GM11168 (cell line): ENCODE results near the gene ARHGAP18.
"Not testable (repeated sequence)": the region's sequence is repeated elsewhere in the genome, so short reads cannot be mapped to it uniquely, and the experiment has no call there.

Experiments
- in situ Hi-C: fragments of 300-500 bp; cut with MboI; formaldehyde crosslinking; loops from one replicate; pipeline ENCODE4 v1.12.0; 2022; ENCODE audit warnings: low sequenced_read_pairs; ENCODE audit not compliant: unreplicated experiment

The ARHGAP18 gene

GRCh38 chr6:129598244-129599187 lies 111.5 kb downstream of the ARHGAP18 start:
- in situ Hi-C loops, result no loop called here

GRCh38 chr6:129597023-129597713 lies 112.8 kb downstream of the ARHGAP18 start:
- in situ Hi-C loops, result no loop called here

- in situ Hi-C loops, result no loop called here
Observed at GRCh38 chr6:129596522-129596921, 113.5 kb downstream of the ARHGAP18 start.

DNA sequence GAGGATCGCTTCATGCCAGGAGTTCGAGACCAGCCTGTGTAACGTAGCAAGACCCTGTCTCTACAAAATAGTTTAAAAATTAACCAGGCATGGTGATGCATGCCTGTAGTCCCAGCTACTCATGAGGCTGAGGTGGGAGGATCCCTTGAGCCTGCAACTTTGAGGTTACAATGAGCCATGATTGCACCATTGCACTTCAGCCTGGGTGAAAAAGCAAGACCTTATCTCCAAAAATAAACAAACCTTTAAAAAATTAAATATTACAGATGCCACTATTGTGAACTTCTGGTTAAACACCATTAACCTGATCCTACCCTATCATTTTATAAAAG lies 116.8 kb downstream of the ARHGAP18 start:
- in situ Hi-C loops, result loop anchor here (5.0 kb wide), 1 partner anchor 134 kb away; no protein-coding TSS in a partner anchor

DNA sequence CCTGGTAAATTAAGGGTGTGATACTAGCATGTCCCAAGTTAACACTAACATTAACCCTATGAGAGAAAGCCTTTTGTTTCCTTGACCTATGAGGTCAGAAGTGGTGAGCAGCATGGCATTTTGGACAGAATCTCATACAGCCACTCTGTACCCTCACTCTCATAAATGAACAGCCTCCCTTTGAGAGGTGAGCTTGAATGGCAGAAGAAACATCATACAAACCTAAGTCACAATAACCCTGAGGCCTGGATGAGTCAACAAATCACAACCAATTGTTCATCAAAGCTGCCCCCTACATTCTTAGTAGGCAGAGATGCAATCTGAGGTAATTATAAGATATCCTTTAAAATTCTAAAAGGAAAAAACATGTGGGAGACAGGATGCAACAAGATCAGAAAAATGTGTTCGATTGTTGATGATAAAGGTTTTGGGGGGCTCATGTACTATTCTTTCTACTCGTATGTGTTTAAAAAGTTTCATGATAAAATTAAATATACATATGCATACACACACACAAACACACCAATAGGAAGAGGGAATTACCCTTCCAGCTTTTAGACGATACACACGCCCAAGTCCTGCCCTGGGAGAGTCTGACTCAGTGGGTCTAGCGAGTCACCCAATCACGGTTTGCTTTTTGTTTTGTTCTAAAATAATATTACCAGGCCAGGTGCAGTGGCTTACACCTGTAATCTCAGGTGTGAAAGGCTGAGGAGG lies 117.3 kb downstream of the ARHGAP18 start:
- in situ Hi-C loops, result loop anchor here (5.0 kb wide), 1 partner anchor 135 kb away; no protein-coding TSS in a partner anchor

GRCh38 chr6:129590408-129591022 lies 119.5 kb downstream of the ARHGAP18 start:
- in situ Hi-C loops, result loop anchor here (5.0 kb wide), 1 partner anchor 137 kb away; no protein-coding TSS in a partner anchor

DNA sequence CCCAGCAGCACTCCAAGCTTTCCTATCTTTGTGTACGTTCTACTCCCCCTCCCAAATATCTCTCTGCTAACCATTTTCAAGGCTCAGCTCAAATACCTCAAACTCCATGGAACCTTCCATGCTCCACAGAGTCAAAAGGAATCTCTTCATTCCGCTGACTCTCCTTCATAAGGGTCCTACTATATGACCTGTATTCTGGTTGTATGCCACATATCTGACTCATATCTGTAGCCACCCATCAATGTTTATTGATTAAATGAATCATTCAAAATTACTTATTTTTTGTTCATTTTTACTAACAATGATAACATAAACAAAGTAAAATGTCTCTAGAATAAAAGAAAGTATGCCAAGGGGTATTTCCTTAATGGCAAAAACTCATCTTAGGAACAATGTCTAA lies 123.2 kb downstream of the ARHGAP18 start:
- in situ Hi-C loops, result no loop called here

DNA sequence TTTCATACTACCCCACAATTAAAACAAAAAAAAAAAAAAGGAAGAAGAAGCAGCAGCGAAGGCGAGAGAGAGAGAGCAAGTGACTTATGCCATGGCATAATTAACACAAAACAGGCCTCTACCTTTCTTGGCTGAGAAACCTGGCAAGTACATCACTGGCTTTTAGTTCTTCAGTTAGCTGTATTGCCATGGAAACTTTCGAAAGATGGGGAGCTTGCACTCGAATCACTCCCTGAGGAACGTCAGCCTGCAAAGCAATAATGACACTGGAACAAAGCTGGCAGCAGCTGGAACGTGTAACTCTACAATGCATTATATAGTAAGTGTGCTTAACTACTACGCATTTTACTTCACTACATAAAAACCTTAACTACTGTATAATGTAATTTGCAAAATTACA lies 126.1 kb downstream of the ARHGAP18 start:
- in situ Hi-C loops, result no loop called here

- in situ Hi-C loops, result no loop called here
Observed at GRCh38 chr6:129578315-129578714, 131.7 kb downstream of the ARHGAP18 start.

DNA sequence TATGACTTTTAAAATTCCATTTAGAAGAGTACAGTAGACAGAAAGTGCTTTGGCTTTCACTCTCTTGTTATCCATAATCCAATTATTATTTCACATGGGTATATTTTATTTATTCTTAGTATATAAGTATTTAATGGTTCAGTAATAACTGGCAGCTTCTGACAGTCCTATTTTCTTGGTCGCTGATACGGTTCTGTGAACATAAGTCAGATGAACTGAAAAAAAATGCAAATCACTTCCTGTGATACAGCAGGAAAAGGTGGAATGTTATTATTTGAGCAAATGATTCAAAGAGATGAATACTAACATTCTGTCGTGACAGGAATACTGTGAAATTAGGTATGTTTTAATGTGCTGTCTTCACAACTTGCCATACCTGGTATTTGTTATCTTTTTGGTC lies 132.3 kb downstream of the ARHGAP18 start:
- in situ Hi-C loops, result no loop called here

DNA sequence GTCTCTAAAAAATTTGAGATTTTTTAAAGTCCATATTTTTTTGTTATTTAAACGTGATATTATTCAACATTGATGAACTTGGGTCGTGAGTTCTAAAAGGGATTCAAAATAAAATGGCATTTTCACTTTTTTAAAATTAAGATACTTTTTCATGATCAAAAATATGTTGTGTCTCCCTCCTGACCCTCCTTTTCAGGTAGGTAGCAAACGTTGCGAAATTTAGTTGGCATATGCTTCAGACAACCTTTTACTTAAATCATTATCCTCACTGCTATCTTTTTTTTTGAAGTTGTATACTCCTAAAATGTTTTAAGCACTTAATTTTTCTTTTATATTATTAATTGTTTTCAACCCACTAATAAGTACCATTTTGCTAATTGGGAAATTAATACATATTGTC lies 133.5 kb downstream of the ARHGAP18 start:
- in situ Hi-C loops, result no loop called here

GRCh38 chr6:129575378-129576118 lies 134.4 kb downstream of the ARHGAP18 start:
- in situ Hi-C loops, result no loop called here

- in situ Hi-C loops, result not testable (repeated sequence)
Observed at GRCh38 chr6:129574605-129575004, 135.4 kb downstream of the ARHGAP18 start.

GRCh38 chr6:129570929-129571328 lies 139.0 kb downstream of the ARHGAP18 start:
- in situ Hi-C loops, result not testable (repeated sequence)

DNA sequence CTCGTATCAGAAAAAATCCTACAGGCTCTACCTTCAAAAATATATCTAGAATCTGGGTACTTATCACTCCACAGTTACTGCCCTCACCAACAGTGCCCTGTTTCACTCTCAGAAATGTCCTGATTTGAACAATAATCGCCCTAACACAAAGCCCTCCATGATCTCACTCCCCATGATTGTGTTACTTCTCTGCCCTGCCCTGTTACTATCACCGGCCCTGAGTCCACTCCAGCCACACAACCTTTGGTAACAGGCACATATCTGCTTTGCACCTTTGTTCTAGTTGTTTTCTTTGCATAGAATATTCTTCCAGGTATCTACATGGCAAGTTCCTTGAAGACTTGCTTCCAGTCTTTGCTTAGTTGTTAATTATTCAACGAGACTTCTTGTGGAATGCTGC lies 142.0 kb downstream of the ARHGAP18 start:
- in situ Hi-C loops, result no loop called here

DNA sequence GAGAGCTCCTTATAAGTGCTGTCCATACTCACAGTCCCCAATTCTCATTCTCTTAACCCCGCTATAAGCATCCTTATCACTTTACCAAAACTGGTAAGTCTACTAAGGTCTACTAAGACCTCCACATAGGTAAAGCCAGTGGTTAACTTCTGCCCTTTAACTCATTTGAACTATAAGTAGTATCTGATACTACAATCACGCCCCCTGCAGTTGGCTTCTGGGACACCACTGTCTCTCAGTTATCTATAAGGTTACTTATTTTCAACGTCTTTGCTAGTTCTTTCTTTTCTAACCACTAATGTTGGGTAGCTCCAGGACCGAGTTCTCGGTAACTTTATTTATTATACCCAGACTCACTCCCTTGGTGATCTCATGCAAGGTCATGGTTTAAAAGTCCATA lies 142.6 kb downstream of the ARHGAP18 start:
- in situ Hi-C loops, result no loop called here

GRCh38 chr6:129565811-129566210 lies 144.2 kb downstream of the ARHGAP18 start:
- in situ Hi-C loops, result no loop called here

DNA sequence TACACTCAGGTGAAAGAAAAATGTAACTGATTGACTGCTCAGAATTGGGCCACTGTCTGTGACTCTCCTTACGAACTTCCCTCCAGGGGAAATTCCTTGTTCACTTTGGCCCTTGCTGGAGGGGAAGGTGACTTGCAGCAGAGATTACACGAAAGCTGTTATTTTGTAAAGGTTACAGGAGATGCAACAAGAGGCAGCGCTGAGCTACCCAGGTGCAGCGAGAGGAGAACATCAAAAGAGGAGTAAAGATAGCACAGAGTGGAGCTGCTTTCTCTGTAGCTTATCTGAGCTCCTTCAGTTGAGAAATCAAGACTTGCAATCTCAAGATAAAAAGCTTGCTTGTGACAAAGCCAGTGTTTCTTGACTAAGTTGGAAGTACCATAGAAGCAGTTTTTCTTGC lies 144.6 kb downstream of the ARHGAP18 start:
- in situ Hi-C loops, result no loop called here

DNA sequence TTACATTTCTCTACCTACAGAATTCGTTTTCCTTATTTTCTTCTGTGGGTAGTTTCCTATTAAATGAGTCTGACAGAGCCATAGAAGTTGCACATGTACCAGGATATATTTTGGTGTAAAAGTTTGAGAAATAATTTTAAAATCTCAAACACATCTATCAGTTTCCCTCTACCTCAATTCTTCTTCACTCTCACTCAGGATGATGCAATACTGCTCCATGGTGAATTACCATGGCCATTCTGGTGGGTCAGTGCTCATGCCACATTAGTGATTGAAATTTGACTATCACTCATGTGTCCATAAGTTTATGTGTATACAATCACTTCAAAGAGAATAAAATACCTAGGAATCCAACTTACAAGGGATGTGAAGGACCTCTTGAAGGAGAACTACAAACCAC lies 151.7 kb downstream of the ARHGAP18 start:
- in situ Hi-C loops, result no loop called here
